Type B pancreatic cell (in vitro differentiated cells): ENCODE measurements around the gene FBLN2. TPM values are rescaled to one million over a fixed set of nuclear protein-coding genes. Genes with fewer than 3 reads are reported as not detected.

ENCODE experiments used
- DNase-seq: peaks from one replicate; pipeline ENCODE4 v3.0.0; 2021; ENCODE audit warnings: mixed read lengths; ENCODE audit not compliant: unreplicated experiment; ENCODE audit errors: extremely low spot score
- H3K27ac Mint-ChIP-seq: 2 replicates; pipeline ENCODE4 v1.8.0; 2021; ENCODE audit warnings: mild to moderate bottlenecking, mixed read lengths
- H3K27me3 Mint-ChIP-seq: 2 replicates; pipeline ENCODE4 v1.8.0; 2021; ENCODE audit warnings: mixed read lengths
- H3K36me3 Mint-ChIP-seq: 2 replicates; pipeline ENCODE4 v1.8.0; 2021; ENCODE audit warnings: mixed read lengths
- H3K4me1 Mint-ChIP-seq: one replicate; pipeline ENCODE4 v1.8.0; 2021; ENCODE audit warnings: mixed read lengths; ENCODE audit not compliant: unreplicated experiment
- H3K4me3 Mint-ChIP-seq: 2 replicates; pipeline ENCODE4 v1.8.0; 2021; ENCODE audit warnings: mild to moderate bottlenecking, mixed read lengths
- H3K9me3 Mint-ChIP-seq: 2 replicates; pipeline ENCODE4 v1.8.0; 2021; ENCODE audit warnings: mixed read lengths
- total RNA-seq: library from RNA; stranded (reverse); gene quantifications from 2 replicates; pipeline ENCODE4 v1.2.1, GENCODE V29; 2021; ENCODE audit warnings: low replicate concordance
- TF ChIP-seq, protein P1 (sequence below): fragments of 200-600 bp; sonication (generic); conservative IDR thresholded peaks from 2 replicates; pipeline ENCODE4 v1.5.0; 2021; ENCODE audit warnings: antibody characterized with exemption, mild to moderate bottlenecking

FBLN2 gene
- total RNA-seq, 1 donor from 2014 or later, result 67.6 TPM

DNA sequence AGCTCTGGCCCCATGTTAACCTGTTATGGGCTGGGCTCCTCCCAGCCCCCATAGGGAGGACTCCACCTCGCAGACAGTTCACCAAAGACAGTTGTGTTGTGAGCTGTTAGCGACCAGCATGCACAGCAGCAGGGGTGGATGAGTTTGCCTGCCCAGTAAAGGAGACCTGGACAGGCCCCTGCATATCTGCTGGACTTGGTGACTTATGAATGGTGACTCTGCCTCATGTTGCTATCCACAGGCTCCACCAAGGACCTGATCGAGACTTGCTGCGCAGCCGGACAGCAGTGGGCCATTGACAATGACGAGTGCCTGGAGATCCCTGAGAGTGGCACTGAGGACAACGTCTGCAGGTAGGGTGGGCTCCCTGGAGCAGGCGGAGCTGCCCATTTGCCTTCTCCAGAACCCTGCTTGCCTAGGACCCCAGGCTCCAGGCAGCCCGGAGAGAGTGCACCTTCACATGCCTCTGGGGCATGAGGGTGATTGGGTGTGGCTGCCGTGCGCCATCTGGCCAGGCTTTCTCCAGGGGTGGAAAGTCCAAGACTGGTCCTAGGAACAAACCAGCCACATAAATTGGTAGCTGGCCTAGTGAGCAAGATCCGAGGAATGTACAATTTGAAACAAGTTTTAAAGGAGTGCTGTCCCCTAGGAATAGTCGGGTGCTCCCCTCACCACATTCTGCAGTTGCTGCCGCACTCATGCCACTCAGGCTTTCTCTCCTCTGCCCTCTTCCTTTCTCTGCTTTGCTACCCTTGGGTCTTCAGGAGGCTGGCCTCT, 59.1 kb downstream of the FBLN2 start:
- Mint-ChIP-seq H3K27me3 (no peaks in the 10 kb centered on the region), H3K27ac (no peak overlapping the region), H3K4me1 (no peaks in the 10 kb centered on the region), H3K36me3 (peaks cover 4% of the 10 kb centered on the region), H3K9me3 (no peaks in the 10 kb centered on the region), H3K4me3 (no peak overlapping the region)
- DNase-seq, result no peak
- TF ChIP-seq, protein P1, sequence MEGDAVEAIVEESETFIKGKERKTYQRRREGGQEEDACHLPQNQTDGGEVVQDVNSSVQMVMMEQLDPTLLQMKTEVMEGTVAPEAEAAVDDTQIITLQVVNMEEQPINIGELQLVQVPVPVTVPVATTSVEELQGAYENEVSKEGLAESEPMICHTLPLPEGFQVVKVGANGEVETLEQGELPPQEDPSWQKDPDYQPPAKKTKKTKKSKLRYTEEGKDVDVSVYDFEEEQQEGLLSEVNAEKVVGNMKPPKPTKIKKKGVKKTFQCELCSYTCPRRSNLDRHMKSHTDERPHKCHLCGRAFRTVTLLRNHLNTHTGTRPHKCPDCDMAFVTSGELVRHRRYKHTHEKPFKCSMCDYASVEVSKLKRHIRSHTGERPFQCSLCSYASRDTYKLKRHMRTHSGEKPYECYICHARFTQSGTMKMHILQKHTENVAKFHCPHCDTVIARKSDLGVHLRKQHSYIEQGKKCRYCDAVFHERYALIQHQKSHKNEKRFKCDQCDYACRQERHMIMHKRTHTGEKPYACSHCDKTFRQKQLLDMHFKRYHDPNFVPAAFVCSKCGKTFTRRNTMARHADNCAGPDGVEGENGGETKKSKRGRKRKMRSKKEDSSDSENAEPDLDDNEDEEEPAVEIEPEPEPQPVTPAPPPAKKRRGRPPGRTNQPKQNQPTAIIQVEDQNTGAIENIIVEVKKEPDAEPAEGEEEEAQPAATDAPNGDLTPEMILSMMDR, result no peak

DNA sequence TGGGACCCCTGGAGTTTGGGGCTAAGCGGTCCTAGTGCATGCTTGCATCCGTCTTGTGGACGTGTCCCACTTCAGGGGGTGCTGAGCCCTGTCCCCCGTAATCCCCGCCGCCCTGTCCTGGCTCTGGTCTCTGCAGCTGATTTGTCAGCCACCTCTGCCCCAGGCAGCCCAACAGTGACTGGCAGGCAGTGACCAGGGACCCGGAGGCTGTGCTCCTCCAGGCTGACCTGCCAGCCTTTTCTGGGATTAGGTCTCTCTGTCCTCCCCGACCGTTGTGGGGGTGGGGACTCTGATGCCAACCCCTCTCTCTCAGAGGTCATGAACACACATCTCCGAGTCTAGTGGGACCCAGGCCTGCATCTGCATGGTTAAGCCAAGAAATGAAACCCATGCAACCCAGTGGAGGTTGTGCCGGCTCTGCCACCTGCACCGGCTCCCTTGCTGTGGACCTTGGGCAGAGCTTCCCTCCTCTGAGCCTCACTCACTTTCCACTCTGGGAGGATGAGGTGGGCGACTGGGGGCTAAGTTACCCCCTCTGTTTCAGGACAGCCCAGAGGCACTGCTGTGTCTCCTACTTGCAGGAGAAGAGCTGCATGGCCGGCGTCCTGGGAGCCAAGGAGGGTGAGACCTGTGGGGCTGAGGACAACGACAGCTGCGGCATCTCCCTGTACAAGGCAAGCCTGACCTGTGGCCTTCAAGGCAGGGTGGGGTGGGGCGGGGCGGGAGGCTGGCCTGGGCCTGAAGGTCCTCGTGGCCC, 60.2 kb downstream of the FBLN2 start:
- H3K27me3 Mint-ChIP-seq, result no peaks in the 10 kb centered on the region
- H3K27ac Mint-ChIP-seq, result no peak overlapping the region
- peaks cover 5% of the 10 kb centered on the region for H3K36me3 Mint-ChIP-seq
- DNase-seq, result no peak
- H3K4me3 Mint-ChIP-seq, result no peak overlapping the region
- no peaks in the 10 kb centered on the region for H3K4me1 Mint-ChIP-seq
- no peaks in the 10 kb centered on the region for H3K9me3 Mint-ChIP-seq
- TF ChIP-seq, protein P1, result no peak

DNA sequence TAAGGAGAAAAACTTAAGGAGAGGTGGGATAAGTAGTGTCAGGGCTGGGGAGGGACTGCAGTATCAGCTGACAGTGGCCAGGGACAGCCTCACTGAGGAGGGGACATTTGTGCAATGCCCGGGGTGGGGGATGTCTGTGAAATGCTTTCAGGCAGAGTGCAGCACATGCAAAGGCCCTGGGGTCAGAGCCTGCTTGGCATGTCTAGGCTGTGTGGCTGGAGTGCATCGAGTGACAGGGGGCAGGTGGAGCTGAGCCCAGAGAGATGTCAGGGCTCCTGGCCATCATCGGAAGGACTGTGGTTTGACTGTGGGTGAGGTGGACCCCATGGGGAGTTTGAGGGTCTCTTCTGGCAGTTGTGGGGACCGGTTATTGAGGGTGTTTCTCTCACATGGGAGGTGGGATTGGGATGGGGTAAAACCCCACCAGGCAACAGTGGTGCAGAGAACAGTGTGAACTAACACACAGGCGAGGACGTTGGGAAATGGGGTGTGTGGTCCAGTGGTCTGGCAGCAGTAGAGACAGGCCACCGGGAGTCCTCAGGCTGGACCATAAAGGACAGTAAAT, 61.2 kb downstream of the FBLN2 start:
- Mint-ChIP-seq H3K27ac (no peak overlapping the region), H3K9me3 (no peaks in the 10 kb centered on the region), H3K36me3 (peaks cover 12% of the 10 kb centered on the region), H3K27me3 (no peaks in the 10 kb centered on the region), H3K4me3 (no peak overlapping the region), H3K4me1 (no peaks in the 10 kb centered on the region)
- DNase-seq, result no peak
- TF ChIP-seq, protein P1, result no peak

DNA sequence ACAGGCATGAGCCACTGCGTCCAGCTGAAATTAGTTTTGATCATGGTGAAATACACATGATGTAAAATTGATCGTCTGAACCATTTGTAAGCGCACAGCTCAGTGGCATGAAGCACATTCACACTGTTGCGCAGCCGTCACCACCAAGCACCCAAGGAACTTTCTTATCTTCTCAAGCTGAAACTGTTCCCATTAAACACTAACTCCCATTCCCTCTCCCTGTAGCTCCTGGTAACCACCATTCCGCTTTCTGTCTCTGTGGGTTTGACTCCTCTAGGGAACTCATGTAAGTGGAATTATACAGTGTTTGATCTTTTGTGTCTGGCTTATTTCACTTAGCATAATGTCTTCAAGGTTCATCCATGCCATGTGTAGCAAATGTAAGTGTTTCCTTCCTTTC, 62.3 kb downstream of the FBLN2 start:
- H3K36me3 Mint-ChIP-seq, result peaks cover 16% of the 10 kb centered on the region
- no peak overlapping the region for H3K27ac Mint-ChIP-seq
- TF ChIP-seq, protein P1, result no peak
- H3K27me3 Mint-ChIP-seq, result no peaks in the 10 kb centered on the region
- DNase-seq, result no peak
- no peaks in the 10 kb centered on the region for H3K4me1 Mint-ChIP-seq
- H3K4me3 Mint-ChIP-seq, result no peak overlapping the region
- H3K9me3 Mint-ChIP-seq, result no peaks in the 10 kb centered on the region

DNA sequence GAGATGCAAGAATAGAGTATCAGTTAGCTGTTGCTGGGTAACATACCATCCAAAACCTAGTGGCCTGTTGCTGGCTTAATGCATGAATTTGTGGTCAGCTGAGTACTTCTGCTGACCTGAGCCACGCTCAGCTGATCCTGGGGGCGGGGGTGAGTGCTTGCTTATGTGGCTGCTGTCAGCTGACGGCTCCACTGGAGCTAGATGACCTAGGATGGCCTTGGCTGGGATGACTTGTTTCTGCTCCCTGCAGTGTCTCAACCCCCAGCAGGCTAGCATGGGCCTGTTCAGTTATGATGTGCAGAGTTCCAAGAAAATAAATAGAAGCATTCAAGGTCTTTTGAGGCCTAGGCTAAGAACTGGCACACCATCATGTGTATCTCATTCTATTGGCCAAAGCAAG, 63.9 kb downstream of the FBLN2 start:
- Mint-ChIP-seq H3K27me3 (no peaks in the 10 kb centered on the region), H3K4me1 (no peaks in the 10 kb centered on the region), H3K27ac (no peak overlapping the region), H3K36me3 (peaks cover 16% of the 10 kb centered on the region), H3K4me3 (no peak overlapping the region), H3K9me3 (no peaks in the 10 kb centered on the region)
- no peak for DNase-seq
- TF ChIP-seq, protein P1, result no peak
